ENCODE results near the gene CLDND1.

DNA sequence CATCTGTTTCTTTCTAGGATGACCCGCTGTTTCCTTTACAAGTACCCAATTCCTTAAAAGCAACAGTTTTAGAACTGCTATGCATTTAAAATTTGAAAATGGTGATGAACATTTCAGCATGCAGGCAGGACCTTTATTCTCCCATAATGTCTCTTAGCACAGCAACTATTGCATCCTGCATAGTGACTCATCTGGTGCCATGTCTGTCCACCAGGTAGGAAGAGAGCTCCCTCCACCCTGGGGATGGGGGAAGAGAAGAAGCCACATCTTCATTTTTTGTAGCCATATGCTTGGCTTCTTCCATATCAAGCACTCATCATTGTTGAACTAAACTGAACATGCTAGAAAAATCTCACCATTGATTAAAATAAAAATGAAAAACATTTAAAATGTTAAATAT, 19.0 kb upstream of the CLDND1 start:
- TF ChIP-seq, protein P1, sequence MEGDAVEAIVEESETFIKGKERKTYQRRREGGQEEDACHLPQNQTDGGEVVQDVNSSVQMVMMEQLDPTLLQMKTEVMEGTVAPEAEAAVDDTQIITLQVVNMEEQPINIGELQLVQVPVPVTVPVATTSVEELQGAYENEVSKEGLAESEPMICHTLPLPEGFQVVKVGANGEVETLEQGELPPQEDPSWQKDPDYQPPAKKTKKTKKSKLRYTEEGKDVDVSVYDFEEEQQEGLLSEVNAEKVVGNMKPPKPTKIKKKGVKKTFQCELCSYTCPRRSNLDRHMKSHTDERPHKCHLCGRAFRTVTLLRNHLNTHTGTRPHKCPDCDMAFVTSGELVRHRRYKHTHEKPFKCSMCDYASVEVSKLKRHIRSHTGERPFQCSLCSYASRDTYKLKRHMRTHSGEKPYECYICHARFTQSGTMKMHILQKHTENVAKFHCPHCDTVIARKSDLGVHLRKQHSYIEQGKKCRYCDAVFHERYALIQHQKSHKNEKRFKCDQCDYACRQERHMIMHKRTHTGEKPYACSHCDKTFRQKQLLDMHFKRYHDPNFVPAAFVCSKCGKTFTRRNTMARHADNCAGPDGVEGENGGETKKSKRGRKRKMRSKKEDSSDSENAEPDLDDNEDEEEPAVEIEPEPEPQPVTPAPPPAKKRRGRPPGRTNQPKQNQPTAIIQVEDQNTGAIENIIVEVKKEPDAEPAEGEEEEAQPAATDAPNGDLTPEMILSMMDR (conservative IDR thresholded peaks at IDR 0.05; ENCODE audit: low read length) = no peak
- no peak for TF ChIP-seq EZH2phosphoT487 (IDR thresholded peaks at IDR 0.05; ENCODE audit: borderline replicate concordance, low read depth, low read length)
